GM19025 (cell line): Measurements from ENCODE around the gene PCDHB10.

ENCODE experiments used
- ATAC-seq: cut with Tn5 transposase; IDR thresholded peaks from one replicate; pipeline ENCODE4 v1.9.1; 2021; ENCODE audit warnings: mild to moderate bottlenecking, low read depth, moderate library complexity; ENCODE audit not compliant: unreplicated experiment

Gene PCDHB10

DNA sequence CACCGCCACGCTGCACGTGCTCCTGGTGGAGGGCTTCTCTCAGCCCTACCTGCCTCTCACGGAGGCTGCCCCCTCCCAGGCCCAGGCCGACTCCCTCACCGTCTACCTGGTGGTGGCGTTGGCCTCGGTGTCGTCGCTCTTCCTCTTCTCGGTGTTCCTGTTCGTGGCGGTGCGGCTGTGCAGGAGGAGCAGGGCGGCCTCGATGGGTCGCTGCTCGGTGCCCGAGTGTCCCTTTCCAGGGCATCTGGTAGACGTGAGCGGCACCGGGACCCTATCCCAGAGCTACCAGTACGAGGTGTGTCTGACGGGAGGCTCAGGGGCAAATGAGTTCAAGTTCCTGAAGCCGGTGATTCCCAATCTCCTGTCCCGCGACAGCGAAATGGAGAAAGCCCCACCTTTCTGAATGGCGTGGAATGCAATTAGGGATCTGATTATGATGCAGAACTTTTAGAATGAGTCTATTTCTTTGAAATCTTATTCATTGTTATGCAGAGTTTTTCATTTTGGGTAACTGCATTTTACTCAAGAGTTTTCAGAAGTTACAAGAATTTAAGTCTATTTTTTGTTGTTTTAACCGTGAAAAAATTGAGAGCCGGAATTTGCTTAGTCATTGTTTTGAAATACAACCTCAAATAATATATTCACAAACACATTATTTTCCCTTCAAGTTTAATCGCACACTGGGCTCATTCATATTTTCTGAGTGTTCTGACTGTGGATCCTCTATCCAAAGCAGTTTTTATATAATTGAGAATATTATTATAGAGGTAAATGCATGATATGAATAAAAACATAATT lies 44.6 kb downstream of the PCDHB10 start:
- no peak for ATAC-seq

GRCh38 chr5:141241496-141241895 lies 49.3 kb downstream of the PCDHB10 start:
- ATAC-seq: no peak
